OCI-LY7 (cell line): ENCODE data around the gene SLC25A44. TPM values are rescaled to one million over a fixed set of nuclear protein-coding genes. Genes with fewer than 3 reads are reported as not detected.

Source experiments
- BruUV-seq: library from RNA; stranded (reverse); fragments of 400-500 nt; replicated peaks from 2 replicates; lab custom pipeline; 2021; lab: Mats Ljungman, UMichigan
- CTCF ChIA-PET: fragments of 300-600 bp; sonication (Branson Sonifier 250); formaldehyde crosslinking; loops from one replicate; lab custom pipeline; 2022; ENCODE audit warnings: antibody characterized with exemption; ENCODE audit not compliant: unreplicated experiment; lab: Charles Lee
- POLR2A ChIA-PET: fragments of 300-600 bp; sonication (Branson Sonifier 250); formaldehyde crosslinking; loops from one replicate; lab custom pipeline; 2022; ENCODE audit warnings: antibody characterized with exemption; lab: Charles Lee
- DNase-seq: peaks from one replicate; pipeline ENCODE4 v3.0.0-alpha.2; 2015; ENCODE audit warnings: low spot score
- H2AFZ ChIP-seq: fragments of 200-600 bp; sonication (generic), shearing (Covaris generic); 2 replicates; pipeline ENCODE4 v1.6.1; 2014; ENCODE audit warnings: mild to moderate bottlenecking, antibody characterized with exemption, low read length, moderate library complexity
- H3K27ac ChIP-seq: fragments of 200-600 bp; sonication (generic); 2 replicates; pipeline ENCODE4 v1.5.1; 2014; ENCODE audit warnings: mixed run types, low read depth, mild to moderate bottlenecking, moderate library complexity, low read length, inconsistent platforms; ENCODE audit not compliant: poor library complexity, severe bottlenecking
- H3K36me3 ChIP-seq: fragments of 200-600 bp; sonication (generic); 2 replicates; pipeline ENCODE4 v1.6.1; 2014; ENCODE audit warnings: mild to moderate bottlenecking, antibody characterized with exemption, low read length, moderate library complexity, mixed read lengths; ENCODE audit not compliant: insufficient read depth
- H3K4me1 ChIP-seq: fragments of 200-600 bp; sonication (generic); 2 replicates; pipeline ENCODE4 v1.5.1; 2014; ENCODE audit warnings: mild to moderate bottlenecking, low read length; ENCODE audit not compliant: insufficient read depth, poor library complexity, severe bottlenecking
- H3K4me2 ChIP-seq: fragments of 200-600 bp; sonication (generic); 2 replicates; pipeline ENCODE4 v1.6.1; 2014; ENCODE audit warnings: mild to moderate bottlenecking, low read length
- H3K4me3 ChIP-seq: fragments of 200-600 bp; sonication (generic); 2 replicates; pipeline ENCODE4 v1.5.1; 2014; ENCODE audit warnings: mild to moderate bottlenecking, low read depth, low read length; ENCODE audit not compliant: poor library complexity, severe bottlenecking
- H3K79me2 ChIP-seq: fragments of 200-600 bp; sonication (generic); 2 replicates; pipeline ENCODE4 v1.6.1; 2016; ENCODE audit warnings: low read depth, mild to moderate bottlenecking, low read length, moderate library complexity, mixed read lengths; ENCODE audit not compliant: insufficient read depth
- H3K9me2 ChIP-seq: fragments of 200-600 bp; sonication (generic); 2 replicates; pipeline ENCODE4 v1.6.1; 2016; ENCODE audit warnings: mild to moderate bottlenecking, low read length, mixed read lengths; ENCODE audit not compliant: insufficient read depth
- H3K9me3 ChIP-seq: fragments of 200-600 bp; sonication (generic); 2 replicates; pipeline ENCODE4 v1.6.1; 2014; ENCODE audit warnings: mild to moderate bottlenecking, mixed run types, low read length, mixed read lengths
- H4K20me1 ChIP-seq: fragments of 200-600 bp; sonication (generic); 2 replicates; pipeline ENCODE4 v1.6.1; 2014; ENCODE audit warnings: mild to moderate bottlenecking, antibody characterized with exemption, low read length, moderate library complexity, mixed read lengths; ENCODE audit not compliant: insufficient read depth
- CTCF ChIP-seq: fragments of 200-600 bp; sonication (generic); conservative IDR thresholded peaks from 2 replicates; pipeline ENCODE4 v1.5.1; 2014; ENCODE audit warnings: mild to moderate bottlenecking, antibody characterized with exemption, low read length, moderate library complexity, mixed read lengths
- EZH2phosphoT487 ChIP-seq: fragments of 200-600 bp; sonication (generic); IDR thresholded peaks from 2 replicates; pipeline ENCODE4 v1.6.1; 2018; ENCODE audit warnings: low read depth, borderline replicate concordance, mild to moderate bottlenecking, mixed run types, antibody characterized with exemption, low read length, moderate library complexity, mixed read lengths
- intact Hi-C: fragments of 100-400 bp; cut with micrococcal nuclease; formaldehyde crosslinking; loops from one replicate; pipeline ENCODE4 v1.10.0; 2022; ENCODE audit not compliant: unreplicated experiment
- total RNA-seq, 2 experiments: library from RNA; depleted of rRNA in 1 of 2; stranded (reverse); fragments of >200 nt in 1 of 2; shearing (Covaris generic) in 1 of 2; gene quantifications; 2 replicates each; pipeline ENCODE4 v1.2.3, GENCODE V29; 2014 to 2022

SLC25A44 gene
- total RNA-seq, 2 experiments from 2014 or later, result 11.0 to 22.5 TPM

- DNase-seq, result no peak
- Histone ChIP-seq H3K4me1 (peaks cover 15% of the 10 kb centered on the region), H3K9me3 (no peaks in the 10 kb centered on the region), H3K79me2 (no peaks in the 10 kb centered on the region), H3K27ac (peak overlapping the region; percentile 39), H3K36me3 (peaks cover 39% of the 10 kb centered on the region), H3K4me2 (peak overlapping the region; percentile 22; the same call in 1 of the 2 replicates), H4K20me1 (no peaks in the 10 kb centered on the region), H3K4me3 (no peak overlapping the region), H2AFZ (no peak overlapping the region), H3K9me2 (no peaks in the 10 kb centered on the region)
- intact Hi-C loops, result loop anchor here (5.0 kb wide), 1 partner anchor 134 kb away; no protein-coding TSS in a partner anchor
- no peak for TF ChIP-seq EZH2phosphoT487
- no peak for TF ChIP-seq CTCF
- ChIA-PET CTCF (interaction anchor here (1.2 kb wide), 1 partner anchor 75 kb away, joined by 3 read pairs; no protein-coding TSS in a partner anchor), POLR2A (interaction anchor here (0.6 to 3.7 kb wide), 6 partner anchors 13 to 860 kb away, joined by 3 to 18 read pairs (median 5); partner anchors contain the start of gene PMF1)
- BruUV-seq, result no TSS peak
Observed at GRCh38 chr1:156226116-156226538, 32.2 kb downstream of the SLC25A44 start.

- BruUV-seq, result TSS peak; percentile 34
- POLR2A ChIA-PET, result interaction anchor here (0.6 to 3.7 kb wide), 4 partner anchors 14 to 80 kb away, joined by 3 to 18 read pairs (median 11); partner anchors contain the start of gene PMF1
Observed at GRCh38 chr1:156226782-156227181, 32.9 kb downstream of the SLC25A44 start.

More at GRCh38 chr1:156226782-156227181, 32.9 kb downstream of the SLC25A44 start:
- intact Hi-C loops, result loop anchor here (5.0 kb wide), 1 partner anchor 134 kb away; no protein-coding TSS in a partner anchor
- H3K9me2 ChIP-seq, result no peaks in the 10 kb centered on the region
- H3K79me2 ChIP-seq, result no peaks in the 10 kb centered on the region
- H3K9me3 ChIP-seq, result no peaks in the 10 kb centered on the region
- TF ChIP-seq EZH2phosphoT487 (no peak), CTCF (no peak)
- H3K4me2 ChIP-seq, result no peak overlapping the region
- no peak overlapping the region for H2AFZ ChIP-seq
- no peak overlapping the region for H3K4me3 ChIP-seq
- H3K4me1 ChIP-seq, result peaks cover 15% of the 10 kb centered on the region
- H4K20me1 ChIP-seq, result no peaks in the 10 kb centered on the region
- H3K27ac ChIP-seq, result peak overlapping the region; percentile 39
- CTCF ChIA-PET, result interaction anchor here (1.2 kb wide), 1 partner anchor 76 kb away, joined by 3 read pairs; no protein-coding TSS in a partner anchor
- peaks cover 33% of the 10 kb centered on the region for H3K36me3 ChIP-seq
- DNase-seq, result no peak
